ENCODE data around the gene COA3. TPM values are rescaled to one million over a fixed set of nuclear protein-coding genes. Genes with fewer than 3 reads are reported as not detected.

COA3 gene
- polyA plus RNA-seq, 3 donors from 2014 or later = 162 to 221 (median 186) TPM

- Mint-ChIP-seq H3K4me3 (no peak overlapping the region), H3K27ac (no peak overlapping the region), H3K27me3 (ENCODE audit: low read depth in 3 of 3) (peaks cover 2 to 6% (median 5%) of the 10 kb centered on the region in 3 donors)
Measured at GRCh38 chr17:42803074-42803883, 4.8 kb upstream of the COA3 start.

GRCh38 chr17:42798011-42798382 lies 507 bp downstream of the COA3 start:
- H3K27ac Mint-ChIP-seq = peak overlapping the region; percentile 56 to 91 (median 82)
- peaks cover 0 to 10% (median 3%) of the 10 kb centered on the region in 3 donors for H3K36me3 Mint-ChIP-seq
- H3K9me3 Mint-ChIP-seq = no peaks in the 10 kb centered on the region
- H3K4me3 Mint-ChIP-seq = peak overlapping the region; percentile 93 to 98 (median 95)
- H3K4me1 Mint-ChIP-seq = peaks cover 19 to 27% of the 10 kb centered on the region in 2 donors
- DNase-seq = no peak
- peaks cover 2 to 6% (median 5%) of the 10 kb centered on the region in 3 donors for H3K27me3 Mint-ChIP-seq (ENCODE audit: low read depth in 3 of 3)

More at GRCh38 chr17:42803074-42803883, 4.8 kb upstream of the COA3 start:
- no peaks in the 10 kb centered on the region for H3K36me3 Mint-ChIP-seq
- H3K4me1 Mint-ChIP-seq = peaks cover 6 to 7% of the 10 kb centered on the region in 2 donors
- DNase-seq = no peak
- H3K9me3 Mint-ChIP-seq = no peaks in the 10 kb centered on the region

- no peaks in the 10 kb centered on the region for H3K9me3 Mint-ChIP-seq
- no peak for DNase-seq
- H3K27me3 Mint-ChIP-seq (ENCODE audit: low read depth in 3 of 3) = peaks cover 2 to 6% (median 5%) of the 10 kb centered on the region in 3 donors
- peaks cover 0 to 10% (median 3%) of the 10 kb centered on the region in 3 donors for H3K36me3 Mint-ChIP-seq
- H3K27ac Mint-ChIP-seq = peak overlapping the region in 2 of 6 donors; percentile 28 to 43
- H3K4me1 Mint-ChIP-seq = peaks cover 19 to 27% of the 10 kb centered on the region in 2 donors
- peak overlapping the region; percentile 93 to 98 (median 95) for H3K4me3 Mint-ChIP-seq
Measured at GRCh38 chr17:42797067-42798007, 1.2 kb downstream of the COA3 start.

- no peak for DNase-seq
- peaks cover 19 to 27% of the 10 kb centered on the region in 2 donors for H3K4me1 Mint-ChIP-seq
- peaks cover 2 to 6% (median 5%) of the 10 kb centered on the region in 3 donors for H3K27me3 Mint-ChIP-seq (ENCODE audit: low read depth in 3 of 3)
- H3K4me3 Mint-ChIP-seq = peak overlapping the region in 4 of 5 donors; percentile 13 to 54 (median 31)
- peaks cover 0 to 10% (median 3%) of the 10 kb centered on the region in 3 donors for H3K36me3 Mint-ChIP-seq
- H3K27ac Mint-ChIP-seq = no peak overlapping the region
- H3K9me3 Mint-ChIP-seq = no peaks in the 10 kb centered on the region
Measured at GRCh38 chr17:42796066-42796758, 2.3 kb downstream of the COA3 start.

GRCh38 chr17:42795465-42795864 lies 3.0 kb downstream of the COA3 start:
- peaks cover 0 to 10% (median 3%) of the 10 kb centered on the region in 3 donors for H3K36me3 Mint-ChIP-seq
- peaks cover 19 to 27% of the 10 kb centered on the region in 2 donors for H3K4me1 Mint-ChIP-seq
- H3K9me3 Mint-ChIP-seq = no peaks in the 10 kb centered on the region
- no peak overlapping the region for H3K27ac Mint-ChIP-seq
- H3K27me3 Mint-ChIP-seq (ENCODE audit: low read depth in 3 of 3) = peaks cover 2 to 6% (median 5%) of the 10 kb centered on the region in 3 donors
- DNase-seq = no peak
- H3K4me3 Mint-ChIP-seq = peak overlapping the region in 1 of 5 donors; percentile 7

- Mint-ChIP-seq H3K36me3 (peaks cover 0 to 10% (median 3%) of the 10 kb centered on the region in 3 donors), H3K4me1 (peaks cover 19 to 27% of the 10 kb centered on the region in 2 donors), H3K27ac (no peak overlapping the region), H3K27me3 (ENCODE audit: low read depth in 3 of 3) (peaks cover 2 to 6% (median 5%) of the 10 kb centered on the region in 3 donors), H3K9me3 (no peaks in the 10 kb centered on the region), H3K4me3 (no peak overlapping the region)
- no peak for DNase-seq
Measured at GRCh38 chr17:42795061-42795460, 3.4 kb downstream of the COA3 start.

- no peak for DNase-seq
- Mint-ChIP-seq H3K4me3 (no peak overlapping the region), H3K27ac (no peak overlapping the region), H3K9me3 (no peaks in the 10 kb centered on the region), H3K36me3 (peaks cover 0 to 10% (median 3%) of the 10 kb centered on the region in 3 donors), H3K4me1 (peaks cover 6 to 13% of the 10 kb centered on the region in 2 donors), H3K27me3 (ENCODE audit: low read depth in 3 of 3) (peaks cover 3 to 6% (median 3%) of the 10 kb centered on the region in 3 donors)
Measured at GRCh38 chr17:42792545-42792944, 6.0 kb downstream of the COA3 start.

- Mint-ChIP-seq H3K4me3 (no peak overlapping the region), H3K27me3 (ENCODE audit: low read depth in 3 of 3) (peaks cover 3 to 6% (median 6%) of the 10 kb centered on the region in 3 donors), H3K36me3 (peaks cover 0 to 10% (median 3%) of the 10 kb centered on the region in 3 donors), H3K27ac (no peak overlapping the region), H3K4me1 (peaks cover 3 to 7% of the 10 kb centered on the region in 2 donors), H3K9me3 (no peaks in the 10 kb centered on the region)
- DNase-seq = no peak
Measured at GRCh38 chr17:42791948-42792347, 6.6 kb downstream of the COA3 start.

GRCh38 chr17:42787266-42787665 lies 11.2 kb downstream of the COA3 start:
- Mint-ChIP-seq H3K4me1 (no peaks in the 10 kb centered on the region), H3K36me3 (peaks cover 0 to 6% (median 0%) of the 10 kb centered on the region in 3 donors), H3K4me3 (no peak overlapping the region), H3K9me3 (no peaks in the 10 kb centered on the region), H3K27ac (no peak overlapping the region), H3K27me3 (ENCODE audit: low read depth in 3 of 3) (peaks cover 16 to 31% (median 27%) of the 10 kb centered on the region in 3 donors)
- DNase-seq = no peak

GRCh38 chr17:42784811-42785592 lies 13.5 kb downstream of the COA3 start:
- no peak overlapping the region for H3K4me3 Mint-ChIP-seq
- no peak overlapping the region for H3K27ac Mint-ChIP-seq
- DNase-seq = no peak
- peaks cover 0 to 4% of the 10 kb centered on the region in 2 donors for H3K4me1 Mint-ChIP-seq
- H3K36me3 Mint-ChIP-seq = peaks cover 0 to 6% (median 3%) of the 10 kb centered on the region in 3 donors
- H3K27me3 Mint-ChIP-seq (ENCODE audit: low read depth in 3 of 3) = peaks cover 20 to 31% (median 31%) of the 10 kb centered on the region in 3 donors
- no peaks in the 10 kb centered on the region for H3K9me3 Mint-ChIP-seq

GRCh38 chr17:42784409-42784808 lies 14.1 kb downstream of the COA3 start:
- H3K4me1 Mint-ChIP-seq = peaks cover 0 to 9% of the 10 kb centered on the region in 2 donors
- H3K36me3 Mint-ChIP-seq = peaks cover 4 to 10% (median 7%) of the 10 kb centered on the region in 3 donors
- H3K4me3 Mint-ChIP-seq = no peak overlapping the region
- H3K9me3 Mint-ChIP-seq = no peaks in the 10 kb centered on the region
- peaks cover 20 to 31% (median 31%) of the 10 kb centered on the region in 3 donors for H3K27me3 Mint-ChIP-seq (ENCODE audit: low read depth in 3 of 3)
- DNase-seq = no peak
- no peak overlapping the region for H3K27ac Mint-ChIP-seq

- DNase-seq = no peak
- peaks cover 0 to 11% of the 10 kb centered on the region in 2 donors for H3K4me1 Mint-ChIP-seq
- no peaks in the 10 kb centered on the region for H3K9me3 Mint-ChIP-seq
- H3K4me3 Mint-ChIP-seq = peak overlapping the region in 1 of 5 donors; percentile 3
- peaks cover 20 to 31% (median 31%) of the 10 kb centered on the region in 3 donors for H3K27me3 Mint-ChIP-seq (ENCODE audit: low read depth in 3 of 3)
- H3K36me3 Mint-ChIP-seq = peaks cover 6 to 13% (median 13%) of the 10 kb centered on the region in 3 donors
- H3K27ac Mint-ChIP-seq = no peak overlapping the region
Measured at GRCh38 chr17:42783791-42784138, 14.7 kb downstream of the COA3 start.

All from immature natural killer cell (primary cell).